Pons (tissue), 1 donor: ENCODE data around the gene AGFG2.

Source experiments
- DNase-seq: peaks from one replicate; pipeline ENCODE4 v3.0.0-alpha.2; 2016; ENCODE audit warnings: low spot score

Gene AGFG2

GRCh38 chr7:100572281-100572948, 33.4 kb downstream of the AGFG2 start:
- DNase-seq, result no peak

DNA sequence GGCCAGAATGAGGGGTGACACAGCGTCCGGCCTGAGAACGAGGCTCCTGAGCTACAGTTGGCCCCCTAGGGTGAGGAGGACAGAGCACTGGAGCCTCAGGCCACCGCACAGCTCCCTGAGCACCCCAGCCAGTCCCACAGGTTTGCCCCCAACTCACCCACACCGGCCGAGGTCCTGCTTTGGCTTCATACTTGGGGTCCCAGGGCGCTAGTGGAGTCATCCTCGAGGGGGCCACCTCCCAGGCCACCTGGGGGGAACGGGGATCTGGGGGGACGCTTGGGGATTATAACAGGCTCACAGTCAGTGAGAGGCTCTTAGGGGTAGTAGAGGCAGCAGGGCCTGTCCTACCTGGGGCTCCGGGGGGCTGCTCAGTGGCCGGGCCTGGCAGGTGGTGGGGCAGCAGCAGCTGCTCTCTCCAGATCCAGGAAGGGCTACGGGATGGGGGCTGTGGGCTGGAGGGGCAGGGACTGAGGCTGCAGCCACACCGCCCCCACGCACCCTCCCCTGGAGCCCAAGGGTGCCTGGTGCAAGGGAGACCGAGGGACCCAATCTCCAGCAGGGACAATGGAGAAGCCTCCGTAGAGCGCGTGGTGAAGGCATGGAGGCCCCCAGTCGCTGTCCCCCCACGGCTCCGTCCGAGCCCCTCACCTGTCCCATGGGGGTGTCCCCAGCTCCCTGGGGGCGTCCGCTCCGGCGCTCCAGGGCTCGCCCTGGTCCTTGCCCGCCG, 34.1 kb downstream of the AGFG2 start:
- DNase-seq, result no peak

DNA sequence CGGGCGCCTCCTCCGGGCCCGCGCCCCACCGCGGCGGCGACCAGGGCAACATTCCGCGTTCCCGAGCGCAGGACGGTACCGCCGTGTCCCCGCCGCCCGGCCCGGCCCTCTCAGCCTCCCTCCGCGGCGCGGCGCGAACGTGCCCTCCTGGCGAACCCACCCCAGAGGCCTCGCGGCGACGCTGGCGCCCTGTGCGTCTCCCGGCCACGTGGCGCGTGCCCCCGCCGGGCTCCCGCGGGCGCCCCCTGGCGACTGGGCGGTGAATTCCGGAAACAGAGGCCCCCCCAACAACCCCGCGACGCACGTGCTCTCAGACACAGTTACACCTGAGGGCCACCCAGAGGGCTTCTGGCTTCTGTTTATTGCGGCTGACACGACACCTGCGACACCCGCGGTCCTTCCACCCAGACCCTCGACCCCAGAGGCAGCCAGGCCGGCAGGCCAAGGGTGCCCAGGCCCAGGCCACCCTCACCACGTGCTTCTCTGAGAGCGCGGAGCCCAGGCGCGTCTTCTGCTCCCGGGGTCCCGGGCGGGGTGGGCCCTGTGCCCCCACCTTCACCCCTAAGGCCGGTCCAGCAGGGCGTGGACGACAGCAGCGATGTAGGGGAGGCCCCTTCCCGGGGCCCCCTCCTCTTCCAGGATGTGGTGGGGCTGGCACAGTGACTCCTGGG, 34.8 kb downstream of the AGFG2 start, which contains the start of gene SAP25:
Gene SAP25, minus strand, starts transcription at position 210 of the 671 bp plus-strand sequence. Its CDS starts 158 bp downstream, at position 52.
- no peak for DNase-seq

- DNase-seq, result no peak
Measured at GRCh38 chr7:100574362-100575205, 35.6 kb downstream of the AGFG2 start.

- no peak for DNase-seq
Measured at GRCh38 chr7:100575206-100575631, 36.2 kb downstream of the AGFG2 start.

DNA sequence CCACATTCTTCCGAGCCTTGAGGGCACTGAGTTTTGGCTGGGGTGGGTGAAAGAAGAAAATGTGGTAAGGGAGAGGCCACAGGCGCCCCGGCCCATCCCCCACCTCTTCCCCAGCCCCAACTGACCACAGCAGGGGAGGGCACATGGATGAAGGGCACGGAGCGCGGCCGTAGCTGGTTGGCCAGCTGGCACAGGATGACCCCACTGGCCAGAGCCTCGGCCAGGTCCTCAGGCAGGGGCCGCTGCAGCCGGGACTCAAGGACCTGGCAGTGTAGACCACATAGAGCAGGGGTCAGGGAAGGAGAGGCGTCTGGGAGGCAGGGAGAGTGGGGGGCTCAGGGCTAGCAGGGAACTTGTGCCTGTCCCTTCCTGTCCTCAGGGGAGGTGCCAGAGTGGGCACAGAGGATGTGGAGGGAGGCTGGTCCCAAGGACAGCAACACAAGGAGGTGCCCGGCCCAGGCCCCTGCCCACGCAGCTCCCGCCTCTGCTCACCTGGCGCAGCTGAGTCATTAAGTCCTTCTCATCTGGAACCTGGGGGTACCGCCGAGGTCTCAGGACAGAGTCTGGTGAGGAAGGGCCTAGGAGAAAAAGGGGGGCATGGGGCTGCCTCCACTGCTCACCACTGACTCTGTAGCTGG, 36.9 kb downstream of the AGFG2 start:
- no peak for DNase-seq

DNA sequence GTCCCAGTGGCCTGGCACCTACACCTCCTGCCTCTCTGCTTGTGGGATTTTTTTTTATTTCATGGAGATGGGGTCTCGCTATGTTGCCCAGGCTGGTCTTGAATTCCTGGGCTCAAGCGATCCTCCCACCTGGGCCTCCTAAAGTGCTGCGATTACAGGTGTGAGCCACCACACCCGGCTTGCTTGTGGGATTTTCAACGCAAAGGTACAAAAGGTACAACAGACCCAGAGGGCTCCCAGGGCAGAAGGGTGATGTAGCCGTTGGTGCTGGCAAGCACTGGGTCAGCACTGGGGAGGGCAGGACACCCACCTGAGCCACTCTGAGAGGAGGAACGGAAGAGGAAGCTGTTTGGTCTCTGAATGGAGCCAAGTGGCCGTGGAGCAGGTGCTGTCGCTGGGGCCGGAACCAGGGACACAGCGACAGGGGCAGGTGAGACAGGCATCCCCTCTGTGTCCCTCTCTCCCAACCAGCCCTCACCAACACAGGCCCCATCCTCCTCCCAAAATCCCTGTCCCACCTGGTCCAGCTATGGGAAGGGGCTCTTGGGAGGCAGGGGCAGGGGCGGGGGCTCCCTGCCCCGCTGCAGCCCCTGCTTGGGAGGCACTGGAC, 37.5 kb downstream of the AGFG2 start:
- no peak for DNase-seq

DNA sequence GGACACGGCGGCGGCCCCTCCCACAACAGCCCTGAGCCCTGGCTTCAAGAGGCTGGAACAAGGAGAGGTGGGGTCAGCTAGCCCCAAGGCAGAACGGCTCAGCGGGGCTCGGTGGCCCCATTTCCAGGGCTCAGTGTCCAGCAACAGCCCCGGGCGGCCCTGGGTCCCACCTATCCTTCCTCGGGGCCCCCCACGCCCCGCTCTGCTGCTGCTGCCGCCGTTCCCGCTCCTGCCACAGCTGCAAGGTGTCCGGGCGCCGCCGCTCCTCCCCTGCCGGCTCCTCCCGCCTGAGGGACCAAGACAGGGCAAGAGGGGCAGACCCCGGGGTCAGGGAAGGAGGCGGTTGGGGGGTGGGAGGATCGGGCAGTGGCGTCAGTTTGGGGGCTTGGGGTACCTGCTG, 38.1 kb downstream of the AGFG2 start:
- no peak for DNase-seq

DNA sequence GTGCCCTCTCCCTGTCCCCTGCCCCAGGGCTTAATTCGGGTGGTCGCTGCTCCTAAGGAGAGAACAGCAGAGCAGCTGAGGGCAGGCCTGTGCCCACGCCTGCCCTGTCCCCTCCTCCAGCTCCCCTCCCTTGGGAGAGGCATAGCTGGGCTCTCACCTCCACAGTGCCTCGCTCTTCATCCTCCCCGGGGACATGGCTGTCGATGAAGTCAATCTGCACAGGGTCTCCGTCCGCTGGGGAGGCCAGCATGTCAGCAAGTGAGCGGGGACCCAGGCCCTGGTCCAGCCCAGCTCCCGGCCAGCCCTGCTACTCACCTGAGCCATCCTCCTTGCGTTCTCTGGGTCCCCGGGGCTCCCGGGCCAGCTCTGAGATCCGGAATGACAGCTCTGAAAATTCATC, 38.5 kb downstream of the AGFG2 start:
- no peak for DNase-seq

GRCh38 chr7:100578246-100579183, 39.5 kb downstream of the AGFG2 start:
- no peak for DNase-seq

- DNase-seq, result no peak
Measured at GRCh38 chr7:100580466-100581283, 41.7 kb downstream of the AGFG2 start.

- no peak for DNase-seq
Measured at GRCh38 chr7:100582041-100582579, 43.1 kb downstream of the AGFG2 start.

GRCh38 chr7:100582650-100583049, 43.6 kb downstream of the AGFG2 start:
- no peak for DNase-seq

- DNase-seq, result peak; percentile 67
Measured at GRCh38 chr7:100583132-100584053, 44.4 kb downstream of the AGFG2 start.

DNA sequence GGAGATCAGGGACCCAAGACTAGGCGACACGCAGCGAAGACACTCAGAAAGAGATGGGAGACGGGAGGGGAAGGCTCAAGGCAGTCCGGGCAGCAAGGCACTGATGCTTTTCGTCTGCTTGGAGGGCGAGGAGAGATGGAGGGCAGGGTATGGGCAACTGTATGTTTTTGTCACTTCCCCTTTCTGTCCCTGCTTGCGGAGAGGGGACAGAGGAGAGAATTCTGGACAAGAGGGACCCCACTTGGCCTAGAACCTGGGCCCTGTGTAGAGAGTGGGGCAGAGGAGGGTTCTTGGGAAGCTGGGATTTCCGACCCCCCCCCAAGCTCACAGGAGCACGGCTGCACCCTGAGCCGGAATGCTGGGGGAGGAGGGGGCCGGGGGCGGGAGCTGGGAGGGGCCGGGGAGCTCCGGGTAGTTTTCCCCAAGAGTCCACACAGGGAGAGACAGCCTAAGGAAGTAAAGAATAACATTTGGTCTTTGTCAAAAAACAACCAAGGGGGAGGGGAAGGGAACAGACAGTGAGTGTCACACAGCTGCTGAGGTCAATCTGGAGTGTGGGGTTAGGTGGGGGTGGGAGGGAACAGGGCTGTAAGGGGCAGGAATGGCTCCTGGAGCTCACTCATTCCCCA, 45.2 kb downstream of the AGFG2 start:
- DNase-seq, result no peak

GRCh38 chr7:100584683-100585510, 45.9 kb downstream of the AGFG2 start:
- peak; percentile 24 for DNase-seq
